H9 (cell line): ENCODE data around the gene TECTA. TPM values are rescaled to one million over a fixed set of nuclear protein-coding genes. Genes with fewer than 3 reads are reported as not detected.

ENCODE experiments used
- DNase-seq: peaks from one replicate; pipeline ENCODE4 v3.0.0-alpha.2; 2017
- H2AFZ ChIP-seq: one replicate; pipeline ENCODE4 v1.6.1; 2013; ENCODE audit warnings: mild to moderate bottlenecking, low read length, control low read depth, moderate library complexity
- H2AK5ac ChIP-seq: 2 replicates; pipeline ENCODE4 v1.6.1; 2013; ENCODE audit warnings: low read length, control low read depth, mixed read lengths; ENCODE audit not compliant: insufficient read length
- H2BK120ac ChIP-seq: one replicate; pipeline ENCODE4 v1.6.1; 2013; ENCODE audit warnings: low read depth, mild to moderate bottlenecking, low read length, control low read depth, inconsistent platforms; ENCODE audit not compliant: poor library complexity, severe bottlenecking
- H2BK12ac ChIP-seq: 2 replicates; pipeline ENCODE4 v1.6.1; 2013; ENCODE audit warnings: low read length, control low read depth, mixed read lengths, low read depth; ENCODE audit not compliant: insufficient read length
- H2BK15ac ChIP-seq: 2 replicates; pipeline ENCODE4 v1.6.1; 2013; ENCODE audit warnings: low read depth, low read length, control low read depth
- H2BK20ac ChIP-seq: one replicate; pipeline ENCODE4 v1.6.1; 2013; ENCODE audit warnings: low read depth, mild to moderate bottlenecking, low read length, control low read depth, inconsistent platforms; ENCODE audit not compliant: poor library complexity, severe bottlenecking
- H2BK5ac ChIP-seq: 2 replicates; pipeline ENCODE4 v1.6.1; 2013; ENCODE audit warnings: low read length, control low read depth, mixed read lengths; ENCODE audit not compliant: insufficient read length
- H3K14ac ChIP-seq: 2 replicates; pipeline ENCODE4 v1.6.1; 2013; ENCODE audit warnings: low read length, control low read depth; ENCODE audit not compliant: insufficient read depth
- H3K18ac ChIP-seq: 2 replicates; pipeline ENCODE4 v1.6.1; 2013; ENCODE audit warnings: low read depth, mild to moderate bottlenecking, mixed read lengths, low read length, control low read depth; ENCODE audit not compliant: insufficient read length
- H3K23ac ChIP-seq: 2 replicates; pipeline ENCODE4 v1.6.1; 2013; ENCODE audit warnings: low read length, control low read depth, mixed read lengths, low read depth; ENCODE audit not compliant: insufficient read length
- H3K23me2 ChIP-seq: 2 replicates; pipeline ENCODE4 v1.6.1; 2013; ENCODE audit warnings: low read depth, mild to moderate bottlenecking, mixed read lengths, low read length, control low read depth; ENCODE audit not compliant: insufficient read length, poor library complexity, severe bottlenecking
- H3K27ac ChIP-seq: 2 replicates; pipeline ENCODE4 v1.5.1; 2013; ENCODE audit warnings: low read length, control low read depth, mixed read lengths, low read depth; ENCODE audit not compliant: insufficient read length
- H3K27me3 ChIP-seq: 2 replicates; pipeline ENCODE4 v1.6.1; 2013; ENCODE audit warnings: low read length, control low read depth, inconsistent platforms; ENCODE audit not compliant: insufficient read depth
- H3K4ac ChIP-seq: 2 replicates; pipeline ENCODE4 v1.6.1; 2013; ENCODE audit warnings: low read depth, mild to moderate bottlenecking, control low read depth, inconsistent platforms, low read length, moderate library complexity
- H3K4me1 ChIP-seq: 2 replicates; pipeline ENCODE4 v1.6.1; 2013; ENCODE audit warnings: low read length, control low read depth, inconsistent platforms; ENCODE audit not compliant: insufficient read depth
- H3K4me2 ChIP-seq: 2 replicates; pipeline ENCODE4 v1.6.1; 2013; ENCODE audit warnings: low read length, control low read depth, mixed read lengths; ENCODE audit not compliant: insufficient read length, insufficient read depth
- H3K56ac ChIP-seq: 2 replicates; pipeline ENCODE4 v1.6.1; 2013; ENCODE audit warnings: low read depth, mild to moderate bottlenecking, mixed read lengths, low read length, control low read depth; ENCODE audit not compliant: insufficient read length
- H3K79me1 ChIP-seq: 2 replicates; pipeline ENCODE4 v1.6.1; 2013; ENCODE audit warnings: low read depth, mild to moderate bottlenecking, moderate library complexity, low read length, control low read depth, inconsistent platforms; ENCODE audit not compliant: insufficient read depth, poor library complexity, severe bottlenecking
- H3K79me2 ChIP-seq: 2 replicates; pipeline ENCODE4 v1.6.1; 2013; ENCODE audit warnings: low read length, control low read depth, inconsistent platforms; ENCODE audit not compliant: insufficient read depth
- H3K9ac ChIP-seq: 2 replicates; pipeline ENCODE4 v1.6.1; 2013; ENCODE audit warnings: low read length, control low read depth, mixed read lengths; ENCODE audit not compliant: insufficient read length; ENCODE audit errors: extremely low read depth
- H3K9me3 ChIP-seq: one replicate; pipeline ENCODE4 v1.6.1; 2013; ENCODE audit warnings: low read depth, low read length, inconsistent platforms; ENCODE audit not compliant: control insufficient read depth
- H3T11ph ChIP-seq: one replicate; pipeline ENCODE4 v1.6.1; 2013; ENCODE audit warnings: mild to moderate bottlenecking, low read length, control low read depth, inconsistent platforms
- H4K20me1 ChIP-seq: one replicate; pipeline ENCODE4 v1.6.1; 2013; ENCODE audit not compliant: control insufficient read depth, insufficient read length, insufficient read depth
- H4K5ac ChIP-seq: 2 replicates; pipeline ENCODE4 v1.6.1; 2013; ENCODE audit warnings: low read depth, mild to moderate bottlenecking, mixed read lengths, low read length, control low read depth; ENCODE audit not compliant: insufficient read length
- H4K8ac ChIP-seq: replicated peaks from 2 replicates; pipeline ENCODE4 v1.6.1; 2013; ENCODE audit warnings: low read length, control low read depth, mixed read lengths, low read depth; ENCODE audit not compliant: insufficient read length
- H4K91ac ChIP-seq: 2 replicates; pipeline ENCODE4 v1.6.1; 2013; ENCODE audit warnings: low read depth, mild to moderate bottlenecking, moderate library complexity, mixed read lengths, low read length, control low read depth; ENCODE audit not compliant: insufficient read length
- H3K27ac Mint-ChIP-seq, 3 experiments: 2 replicates in 2 of 3; 3 replicates in 1 of 3; pipeline ENCODE4 v1.8.0; 2020 to 2021; ENCODE audit warnings: mixed read lengths in 3 of 3, mild to moderate bottlenecking in 1 of 3, moderate library complexity in 1 of 3
- H3K27me3 Mint-ChIP-seq: 2 replicates; pipeline ENCODE4 v1.8.0; 2021; ENCODE audit warnings: low read depth, mild to moderate bottlenecking, moderate library complexity, mixed read lengths
- H3K36me3 Mint-ChIP-seq, 3 experiments: 2 replicates in 2 of 3; 3 replicates in 1 of 3; pipeline ENCODE4 v1.8.0; 2020 to 2021; ENCODE audit warnings: low read depth in 3 of 3, mixed read lengths in 3 of 3; ENCODE audit not compliant: insufficient read depth in 1 of 3
- H3K4me1 Mint-ChIP-seq, 2 experiments: 2 replicates each; pipeline ENCODE4 v1.8.0; 2020; ENCODE audit warnings: mixed read lengths in 2 of 2
- H3K4me3 Mint-ChIP-seq, 2 experiments: 2 replicates in 1 of 2; 3 replicates in 1 of 2; pipeline ENCODE4 v1.8.0; 2020 to 2021; ENCODE audit warnings: mild to moderate bottlenecking in 2 of 2, mixed read lengths in 2 of 2, moderate library complexity in 1 of 2
- H3K9me3 Mint-ChIP-seq, 2 experiments: 2 replicates in 1 of 2; 3 replicates in 1 of 2; pipeline ENCODE4 v1.8.0; 2020; ENCODE audit warnings: mild to moderate bottlenecking in 2 of 2, mixed read lengths in 2 of 2, moderate library complexity in 1 of 2
- CTCF ChIP-seq: fragments of 200-600 bp; sonication (generic); conservative IDR thresholded peaks from 3 replicates; pipeline ENCODE4 v1.8.0; 2021; ENCODE audit warnings: antibody characterized with exemption, mild to moderate bottlenecking
- WGBS: extraction: QIAGEN DNeasy Blood & Tissue Kit; methylation state at CpG from one replicate; pipeline ENCODE4 v1.1.7; 2013; ENCODE audit warnings: missing lambda C conversion rate, low lambda C conversion rate, mixed read lengths; ENCODE audit not compliant: insufficient read length; ENCODE audit errors: extremely low coverage; 5-methylcytosine and 5-hydroxymethylcytosine counted together
- total RNA-seq: library from RNA; stranded (reverse); gene quantifications from 2 replicates; pipeline ENCODE4 v1.2.1, GENCODE V29; 2021

Gene TECTA
- total RNA-seq, 1 experiment from 2014 or later = 0.66 TPM

- Histone ChIP-seq H2AFZ (no peak overlapping the region), H4K8ac (no peak overlapping the region), H3K79me1 (no peaks in the 10 kb centered on the region), H2BK120ac (no peak overlapping the region), H3T11ph (no peak overlapping the region), H3K23me2 (no peaks in the 10 kb centered on the region), H2BK5ac (no peak overlapping the region), H3K27me3 (no peaks in the 10 kb centered on the region), H3K9me3 (no peaks in the 10 kb centered on the region), H4K91ac (no peak overlapping the region), H3K9ac (no peak overlapping the region), H3K23ac (no peak overlapping the region), H2BK12ac (no peak overlapping the region), H4K5ac (no peak overlapping the region), H2BK20ac (no peak overlapping the region), H3K4ac (no peak overlapping the region), H4K20me1 (no peaks in the 10 kb centered on the region), H3K27ac (no peak overlapping the region), H3K79me2 (no peaks in the 10 kb centered on the region), H3K4me2 (no peak overlapping the region), H3K56ac (no peak overlapping the region), H2AK5ac (no peak overlapping the region), H3K14ac (no peak overlapping the region), H3K4me1 (no peaks in the 10 kb centered on the region), H3K18ac (no peak overlapping the region), H2BK15ac (no peak overlapping the region)
- H3K9me3 Mint-ChIP-seq = no peaks in the 10 kb centered on the region
- no peaks in the 10 kb centered on the region for H3K36me3 Mint-ChIP-seq
- H3K4me1 Mint-ChIP-seq = peaks cover 3% of the 10 kb centered on the region in 2 experiments; a peak in 2 of 4 replicates
- TF ChIP-seq CTCF = no peak
- no peak overlapping the region for H3K4me3 Mint-ChIP-seq
- H3K27me3 Mint-ChIP-seq = no peaks in the 10 kb centered on the region; the same call in 1 of the 2 replicates
- no peak overlapping the region for H3K27ac Mint-ChIP-seq
- no CpG with 5 or more reads among the region's 1 CpG for WGBS
- DNase-seq = no peak
Observed at GRCh38 chr11:121141066-121141465, 40.0 kb downstream of the TECTA start.
